ENCODE results near the gene FRMD3.

DNA sequence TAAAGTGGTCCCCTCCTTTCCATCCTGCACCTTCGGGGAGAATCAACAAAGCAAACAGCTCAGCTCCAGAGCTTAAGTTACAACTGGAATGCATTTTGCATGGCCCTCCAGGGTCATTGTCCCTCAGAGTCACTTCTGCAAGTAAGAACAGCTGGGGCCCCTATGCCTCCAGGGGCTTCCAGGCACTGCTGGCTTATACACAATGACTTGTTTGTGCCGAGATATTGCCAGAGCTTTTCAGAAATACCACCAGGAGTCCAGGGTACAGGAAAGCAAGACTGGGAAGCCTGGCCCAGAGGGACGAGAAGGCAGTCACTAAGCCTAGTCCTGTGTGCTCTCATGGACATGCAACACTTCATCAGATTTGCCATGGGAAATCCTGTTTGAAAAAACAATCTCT is 11.3 kb downstream of the FRMD3 start:
- TF ChIP-seq CTCF (IDR thresholded peaks at IDR 0.05) = no peak
- TF ChIP-seq POLR2A (IDR thresholded peaks at IDR 0.05) = no peak
